GM19193 (cell line): ENCODE measurements around the gene LRIG1.
A peak's percentile ranks its signal among the peaks of the same experiment; 100 is the strongest.

Experiments used
- POLR2A ChIP-seq: IDR thresholded peaks from 4 replicates; pipeline ENCODE4 v1.6.1; 2011; ENCODE audit not compliant: insufficient read depth, insufficient read length; ENCODE audit errors: extremely low read depth

The LRIG1 gene

DNA sequence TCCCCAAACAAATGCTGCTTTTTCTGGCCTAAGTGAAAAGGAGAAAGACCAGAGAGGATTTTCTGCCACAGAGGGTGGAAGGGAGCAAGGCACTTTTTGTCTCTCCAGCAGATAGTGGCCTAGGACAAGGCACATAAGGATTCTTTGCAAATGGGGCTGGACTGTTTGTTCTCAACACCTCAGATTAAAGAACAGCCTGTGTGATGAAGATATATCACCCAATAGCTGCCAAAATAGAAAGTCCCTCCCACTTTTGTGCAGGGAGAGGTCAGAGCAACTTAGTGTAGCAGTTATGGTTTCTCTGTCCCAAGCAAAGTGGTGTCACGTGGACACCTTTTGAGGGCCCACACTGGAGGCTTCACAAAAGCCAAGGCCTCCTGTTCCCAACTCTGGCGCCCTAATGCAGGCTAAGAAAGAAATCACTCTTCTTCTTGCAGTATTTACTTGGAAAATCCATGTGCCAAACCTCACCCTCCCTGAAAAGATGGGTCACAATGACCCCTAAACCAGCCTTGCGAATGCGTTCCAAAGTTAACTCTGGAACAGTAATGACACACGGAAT, 84.9 kb downstream of the LRIG1 start:
- no peak for TF ChIP-seq POLR2A

DNA sequence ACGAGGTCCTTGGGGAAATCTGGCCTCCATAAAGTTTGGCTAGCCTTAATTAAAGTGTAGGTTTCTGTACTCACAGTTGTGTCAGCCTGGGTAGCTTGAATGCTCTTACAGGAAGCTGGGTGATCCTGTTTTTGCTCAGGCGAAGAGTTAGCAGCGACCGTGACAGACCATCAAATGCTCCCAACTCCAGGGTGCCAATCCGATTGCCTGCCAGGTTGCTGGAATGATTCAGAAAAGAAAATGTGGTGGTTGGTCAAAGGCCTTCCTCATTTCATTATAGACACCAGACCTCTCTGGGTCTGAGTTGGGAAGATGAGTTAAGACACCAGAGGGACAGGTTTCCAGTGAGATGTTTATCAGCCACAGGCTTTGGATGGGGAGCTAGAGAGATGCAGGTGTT, 86.0 kb downstream of the LRIG1 start:
- TF ChIP-seq POLR2A, result no peak

GRCh38 chr3:66413151-66413751, 87.6 kb downstream of the LRIG1 start:
- TF ChIP-seq POLR2A, result no peak

- no peak for TF ChIP-seq POLR2A
These were observed 88.6 kb downstream of the LRIG1 start for GRCh38 chr3:66411961-66412887.

GRCh38 chr3:66411474-66411873, 89.3 kb downstream of the LRIG1 start:
- no peak for TF ChIP-seq POLR2A

- no peak for TF ChIP-seq POLR2A
These were observed 89.8 kb downstream of the LRIG1 start for GRCh38 chr3:66410976-66411375.

DNA sequence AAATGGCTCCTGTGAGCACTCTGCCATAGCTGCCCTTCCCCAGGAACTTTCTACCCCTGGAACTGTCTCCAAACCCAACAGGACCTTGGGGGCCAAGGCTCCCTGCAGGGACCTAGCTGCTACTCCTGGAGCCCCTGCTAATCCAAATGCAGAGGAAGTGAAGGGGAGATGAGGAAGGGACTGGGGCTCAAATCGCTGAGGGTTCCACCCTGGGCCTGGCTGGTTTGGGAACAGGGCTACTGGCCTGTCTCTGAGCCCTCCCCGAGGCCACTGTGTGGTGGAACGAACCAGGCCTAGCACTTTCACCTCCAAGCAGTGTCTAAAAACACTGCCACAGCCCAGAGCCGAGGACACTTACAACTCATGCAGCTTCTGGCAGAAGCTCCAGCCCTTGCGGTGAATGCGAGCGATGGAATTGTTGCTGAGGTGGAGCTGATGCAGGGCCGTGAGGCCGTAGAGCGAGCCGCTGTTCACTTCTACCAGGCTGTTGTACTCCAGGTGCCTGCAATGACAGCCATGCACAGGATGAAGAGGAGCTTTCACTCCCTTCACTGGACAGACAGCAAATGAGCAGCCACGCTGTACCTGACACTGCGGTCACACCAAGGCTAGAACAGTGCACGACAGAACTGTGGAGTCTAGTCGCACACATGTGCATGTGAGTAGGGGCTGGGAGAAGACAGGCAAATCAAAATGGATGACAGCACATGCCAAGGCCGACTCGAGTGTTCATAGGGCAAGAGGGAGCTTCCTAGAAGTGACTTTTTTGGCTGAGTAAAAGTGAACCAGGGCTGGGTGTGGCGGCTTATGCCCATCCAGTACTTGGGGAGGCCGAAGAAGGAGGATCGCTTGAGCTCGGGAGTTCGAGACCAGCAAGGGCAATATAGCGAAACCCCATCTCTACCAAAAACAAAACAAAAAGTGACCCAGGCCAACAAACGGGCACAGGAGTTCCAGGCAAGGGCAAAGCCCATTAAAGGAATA, 90.8 kb downstream of the LRIG1 start:
- TF ChIP-seq POLR2A, result no peak

DNA sequence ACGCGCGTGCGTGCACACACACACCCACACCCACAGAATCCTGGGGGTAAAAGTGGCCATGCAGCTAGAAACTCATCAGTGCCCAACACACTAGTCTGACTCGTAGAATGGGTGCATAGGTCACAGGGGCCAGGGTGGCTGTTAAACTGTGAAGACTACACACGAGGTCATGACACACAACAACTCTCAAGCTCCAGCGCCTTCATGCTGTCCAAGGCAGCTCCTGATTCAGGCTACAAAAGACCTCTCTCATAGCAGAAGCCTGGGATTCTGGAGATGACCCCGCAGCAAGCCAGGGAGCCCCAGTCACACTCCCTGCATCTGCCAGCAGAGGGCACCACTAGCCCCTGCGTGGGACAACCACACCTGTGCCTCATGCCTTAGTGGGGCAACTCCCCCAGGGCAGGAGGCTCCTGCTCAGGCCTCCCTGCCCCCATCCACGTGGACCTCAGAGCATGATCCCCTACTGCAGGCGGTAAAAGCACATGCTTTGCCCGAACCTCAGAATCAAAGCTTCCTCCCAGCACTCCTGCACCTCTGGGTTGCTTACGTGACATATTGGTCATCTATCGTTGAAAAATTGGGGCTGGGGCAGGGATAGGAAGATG, 93.1 kb downstream of the LRIG1 start:
- peak; percentile 16 for TF ChIP-seq POLR2A

DNA sequence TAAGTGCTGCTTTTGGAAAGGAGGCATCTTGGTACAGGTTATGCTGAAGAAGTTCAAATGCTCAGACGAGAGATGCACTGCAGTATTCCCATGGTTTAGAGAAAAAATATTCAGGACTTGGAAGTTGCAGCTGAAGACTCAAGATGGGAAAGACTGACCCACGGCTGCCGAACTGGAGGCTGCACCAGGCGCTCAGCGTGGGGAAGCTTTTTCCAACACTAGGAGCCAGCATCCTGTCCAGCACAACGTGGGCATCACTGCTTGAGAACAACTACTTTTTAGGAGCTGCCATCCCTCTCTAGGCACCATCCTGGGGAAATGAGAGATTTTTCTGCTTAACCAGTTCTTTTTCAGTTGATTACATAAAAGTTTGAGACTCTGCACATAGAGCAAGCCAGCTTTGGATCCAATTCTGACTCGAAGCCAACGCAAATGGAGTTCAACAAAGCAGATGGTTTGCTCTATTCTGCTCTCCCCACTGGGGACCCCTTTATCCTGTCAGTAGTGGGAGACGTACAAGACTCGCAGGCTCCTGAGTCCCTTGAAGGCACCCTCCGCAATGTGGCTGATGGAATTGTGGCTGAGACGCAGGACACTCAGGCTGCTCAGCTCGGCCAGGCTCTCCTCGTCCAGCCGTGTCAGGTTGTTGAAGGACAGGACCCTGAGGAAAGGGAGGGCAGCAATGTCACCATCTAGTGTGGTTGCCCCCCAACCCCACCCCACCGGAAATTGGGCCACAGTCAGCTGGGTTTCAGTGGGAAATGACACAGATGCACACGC, 93.8 kb downstream of the LRIG1 start:
- no peak for TF ChIP-seq POLR2A

DNA sequence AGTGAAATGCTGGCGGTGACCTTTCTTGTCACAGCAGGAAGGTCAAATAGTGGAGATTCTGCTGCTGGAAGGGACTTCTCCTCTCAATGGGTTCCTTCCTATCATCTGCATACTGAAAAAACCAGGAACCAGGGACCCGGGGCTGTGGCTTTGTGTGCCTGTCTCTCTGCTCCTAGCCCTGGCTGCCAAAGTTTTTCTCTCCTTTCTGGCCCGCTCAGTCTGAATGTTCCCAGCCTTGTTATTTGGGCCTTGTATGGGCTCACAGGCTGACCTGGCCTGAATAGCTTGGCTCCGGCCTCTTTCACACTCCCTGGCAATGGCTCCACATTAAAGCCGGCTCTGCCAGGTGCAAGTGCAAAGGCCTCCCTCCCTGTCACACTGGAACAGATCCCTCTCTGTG, 94.7 kb downstream of the LRIG1 start:
- TF ChIP-seq POLR2A, result no peak

GRCh38 chr3:66405701-66406091, 95.1 kb downstream of the LRIG1 start:
- no peak for TF ChIP-seq POLR2A

DNA sequence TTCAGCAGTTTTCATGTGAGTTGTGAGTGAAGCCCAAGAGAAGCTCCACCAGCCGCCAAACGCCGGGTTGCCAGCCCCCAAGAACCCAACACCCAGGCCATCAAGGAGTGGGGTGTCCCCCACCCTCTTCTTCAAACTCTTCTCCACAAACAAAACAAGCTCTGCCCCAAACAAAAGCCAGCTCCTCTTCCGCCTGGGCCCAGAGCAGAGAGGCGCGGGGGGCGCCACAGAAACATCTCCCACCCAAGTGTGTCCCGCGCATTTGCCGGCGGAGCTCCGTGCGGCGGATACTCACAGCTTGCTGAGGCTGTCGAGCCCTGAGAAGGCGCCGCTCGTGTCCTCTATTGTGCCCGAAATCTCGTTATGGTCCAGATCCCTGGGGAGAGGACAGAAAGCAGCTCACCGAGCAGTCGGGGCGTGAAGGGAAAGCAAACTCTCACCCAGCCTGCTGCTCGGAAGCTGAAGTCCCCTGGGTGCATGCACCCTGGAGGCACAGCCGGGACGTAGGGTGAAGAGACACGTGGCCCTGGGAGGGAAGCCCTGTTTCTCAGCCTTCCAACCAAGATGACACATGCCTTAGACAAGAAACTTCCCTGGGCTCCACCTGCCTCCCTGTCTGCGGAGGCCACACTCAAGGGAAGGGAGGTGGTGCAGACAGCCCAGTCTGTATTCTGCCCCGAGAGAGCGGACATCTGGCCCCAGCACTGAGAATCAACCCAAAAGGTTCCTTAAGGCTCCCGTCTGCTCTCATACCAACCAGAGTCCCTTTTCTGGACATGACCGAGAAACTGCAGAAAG, 95.7 kb downstream of the LRIG1 start:
- no peak for TF ChIP-seq POLR2A

GRCh38 chr3:66404197-66404596, 96.6 kb downstream of the LRIG1 start:
- no peak for TF ChIP-seq POLR2A
